Panc1 (cell line): ENCODE results near the gene CBX7.

ENCODE experiments used
- CTCF ChIP-seq: fragments of 450-650 bp; IDR thresholded peaks from 2 replicates; pipeline ENCODE4 v1.5.1; 2017; ENCODE audit warnings: mild to moderate bottlenecking
- POLR2AphosphoS5 ChIP-seq: IDR thresholded peaks from 2 replicates; pipeline ENCODE4 v1.6.1; 2012; ENCODE audit warnings: mild to moderate bottlenecking, low read depth, low read length, moderate library complexity

GRCh38 chr22:39152511-39153219, at the start of gene CBX7:
- TF ChIP-seq POLR2AphosphoS5 (peak; percentile 54; the same call in 1 of the 2 replicates), CTCF (no peak)
